Vagina (tissue), 2 donors: Measurements from ENCODE around the gene POP5. TPM values are rescaled to one million over a fixed set of nuclear protein-coding genes. Genes with fewer than 3 reads are reported as not detected.

Experiments used
- DNase-seq, 2 donors: peaks; one replicate each; pipeline ENCODE4 v3.0.0-alpha.2; 2017; ENCODE audit errors: extremely low spot score in 2 of 2
- H3K27ac ChIP-seq: fragments of 200-600 bp; sonication (generic); one replicate; pipeline ENCODE4 v1.5.1; 2019
- H3K27me3 ChIP-seq: fragments of 200-600 bp; sonication (generic); one replicate; pipeline ENCODE4 v1.5.1; 2019
- H3K36me3 ChIP-seq, 2 donors: fragments of 200-600 bp; sonication (generic); one replicate each; pipeline ENCODE4 v1.5.1; 2017 to 2019
- H3K4me1 ChIP-seq: fragments of 200-600 bp; sonication (generic); one replicate; pipeline ENCODE4 v1.5.1; 2019
- H3K4me3 ChIP-seq, 2 donors: fragments of 200-600 bp; sonication (generic); 1 replicate in 1 of 2; 2 replicates in 1 of 2; pipeline ENCODE4 v1.5.1; 2016 to 2019
- H3K9me3 ChIP-seq: fragments of 200-600 bp; sonication (generic); one replicate; pipeline ENCODE4 v1.5.1; 2019
- POLR2A ChIP-seq, 2 donors: fragments of 450-650 bp; IDR thresholded peaks; one replicate each; pipeline ENCODE4 v1.6.1; 2017; ENCODE audit warnings: antibody characterized with exemption in 2 of 2, mild to moderate bottlenecking in 2 of 2, moderate library complexity in 2 of 2
- POLR2AphosphoS5 ChIP-seq, 2 donors: sonication (generic); formaldehyde crosslinking; IDR thresholded peaks; one replicate each; pipeline ENCODE4 v1.9.0; 2017; ENCODE audit warnings: antibody characterized with exemption in 2 of 2, mild to moderate bottlenecking in 2 of 2, low read depth in 1 of 2; ENCODE audit not compliant: insufficient read depth in 1 of 2
- intact Hi-C: fragments of 100-400 bp; cut with DNase I; formaldehyde crosslinking; loops from one replicate; pipeline ENCODE4 v1.15.1; 2023
- total RNA-seq: library from RNA; depleted of rRNA; stranded (reverse); fragments of >200 nt; gene quantifications from one replicate; pipeline ENCODE4 v1.2.3, GENCODE V29; 2016
- TF ChIP-seq, protein P1 (sequence below), 3 experiments: fragments of 450-650 bp in 2 of 3; fragments of 200-600 bp in 1 of 3; sonication (generic) in 1 of 3; IDR thresholded peaks; one replicate each; pipeline ENCODE4 v1.5.1; 2017 to 2019; ENCODE audit warnings: antibody characterized with exemption in 3 of 3, mild to moderate bottlenecking in 2 of 3, moderate library complexity in 2 of 3

The POP5 gene, protein sequence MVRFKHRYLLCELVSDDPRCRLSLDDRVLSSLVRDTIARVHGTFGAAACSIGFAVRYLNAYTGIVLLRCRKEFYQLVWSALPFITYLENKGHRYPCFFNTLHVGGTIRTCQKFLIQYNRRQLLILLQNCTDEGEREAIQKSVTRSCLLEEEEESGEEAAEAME
- total RNA-seq: 35.6 TPM

DNA sequence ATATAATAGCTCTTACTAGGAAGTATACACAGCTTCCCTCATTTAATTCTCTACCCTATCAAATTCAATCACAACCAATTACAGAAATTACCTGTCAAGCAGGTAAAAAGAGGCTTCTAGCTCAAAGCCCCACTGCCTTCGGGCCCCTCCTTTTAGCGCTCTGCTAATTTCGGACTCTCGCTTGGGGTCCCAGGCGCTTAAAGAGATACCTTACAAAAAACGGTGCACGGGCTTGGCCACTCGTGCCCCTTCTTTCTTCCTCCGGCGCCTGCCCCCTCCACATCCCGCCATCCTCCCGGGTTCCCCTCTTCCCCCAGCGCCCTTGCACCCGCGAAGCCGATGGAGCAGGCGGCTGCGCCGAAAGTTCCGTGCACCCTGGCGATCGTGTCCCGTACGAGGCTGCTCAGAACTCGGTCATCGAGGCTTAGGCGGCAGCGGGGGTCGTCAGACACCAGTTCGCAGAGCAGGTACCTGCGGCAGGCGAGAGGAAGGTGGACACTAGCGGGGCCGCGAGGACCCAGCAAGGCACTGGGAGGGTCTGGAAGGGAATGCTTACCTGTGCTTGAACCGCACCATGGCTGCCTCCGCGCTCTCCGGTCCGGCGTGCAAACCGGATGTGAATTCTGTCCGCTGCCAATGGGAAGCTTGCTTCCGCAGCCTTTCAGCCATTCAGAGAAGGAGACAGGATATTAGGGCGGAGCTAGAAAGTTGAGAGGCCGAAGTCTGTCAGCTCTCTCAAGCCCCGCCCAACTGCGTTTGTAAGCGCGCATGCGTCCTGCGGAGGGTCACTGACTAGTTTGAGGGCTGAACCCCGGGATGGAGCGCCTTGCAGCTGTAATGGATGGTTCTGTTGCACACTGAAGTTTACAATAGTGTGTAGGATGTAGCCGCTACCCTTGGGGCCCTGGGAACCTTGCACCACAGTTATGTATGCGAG lies at the start of gene POP5:
POP5 (minus strand) TSS at position 616 of the 937 bp plus-strand sequence; CDS start at position 576, 40 bp downstream.
- TF ChIP-seq POLR2AphosphoS5 (IDR thresholded peaks at IDR 0.05; ENCODE audit: insufficient read depth in 1 of 2, low read depth in 1 of 2): peak; percentile 88 to 97
- no peak for TF ChIP-seq POLR2A (IDR thresholded peaks at IDR 0.05)
- TF ChIP-seq, protein P1, sequence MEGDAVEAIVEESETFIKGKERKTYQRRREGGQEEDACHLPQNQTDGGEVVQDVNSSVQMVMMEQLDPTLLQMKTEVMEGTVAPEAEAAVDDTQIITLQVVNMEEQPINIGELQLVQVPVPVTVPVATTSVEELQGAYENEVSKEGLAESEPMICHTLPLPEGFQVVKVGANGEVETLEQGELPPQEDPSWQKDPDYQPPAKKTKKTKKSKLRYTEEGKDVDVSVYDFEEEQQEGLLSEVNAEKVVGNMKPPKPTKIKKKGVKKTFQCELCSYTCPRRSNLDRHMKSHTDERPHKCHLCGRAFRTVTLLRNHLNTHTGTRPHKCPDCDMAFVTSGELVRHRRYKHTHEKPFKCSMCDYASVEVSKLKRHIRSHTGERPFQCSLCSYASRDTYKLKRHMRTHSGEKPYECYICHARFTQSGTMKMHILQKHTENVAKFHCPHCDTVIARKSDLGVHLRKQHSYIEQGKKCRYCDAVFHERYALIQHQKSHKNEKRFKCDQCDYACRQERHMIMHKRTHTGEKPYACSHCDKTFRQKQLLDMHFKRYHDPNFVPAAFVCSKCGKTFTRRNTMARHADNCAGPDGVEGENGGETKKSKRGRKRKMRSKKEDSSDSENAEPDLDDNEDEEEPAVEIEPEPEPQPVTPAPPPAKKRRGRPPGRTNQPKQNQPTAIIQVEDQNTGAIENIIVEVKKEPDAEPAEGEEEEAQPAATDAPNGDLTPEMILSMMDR (IDR thresholded peaks at IDR 0.05): peak in 1 of 3 experiments; percentile 22
- Histone ChIP-seq H3K4me1 (peaks cover 36% of the 10 kb centered on the region), H3K9me3 (no peaks in the 10 kb centered on the region), H3K27ac (peak within 1 kb of the TSS; percentile 38), H3K27me3 (no peaks in the 10 kb centered on the region), H3K36me3 (peaks cover 0 to 31% of the 10 kb centered on the region in 2 donors), H3K4me3 (peak within 1 kb of the TSS; percentile 71 to 73)
- DNase-seq: peak; percentile 97
- intact Hi-C loops: loop anchor here (5.0 kb wide), 2 partner anchors 66 to 131 kb away; partner anchors contain the start of gene UNC119B

DNA sequence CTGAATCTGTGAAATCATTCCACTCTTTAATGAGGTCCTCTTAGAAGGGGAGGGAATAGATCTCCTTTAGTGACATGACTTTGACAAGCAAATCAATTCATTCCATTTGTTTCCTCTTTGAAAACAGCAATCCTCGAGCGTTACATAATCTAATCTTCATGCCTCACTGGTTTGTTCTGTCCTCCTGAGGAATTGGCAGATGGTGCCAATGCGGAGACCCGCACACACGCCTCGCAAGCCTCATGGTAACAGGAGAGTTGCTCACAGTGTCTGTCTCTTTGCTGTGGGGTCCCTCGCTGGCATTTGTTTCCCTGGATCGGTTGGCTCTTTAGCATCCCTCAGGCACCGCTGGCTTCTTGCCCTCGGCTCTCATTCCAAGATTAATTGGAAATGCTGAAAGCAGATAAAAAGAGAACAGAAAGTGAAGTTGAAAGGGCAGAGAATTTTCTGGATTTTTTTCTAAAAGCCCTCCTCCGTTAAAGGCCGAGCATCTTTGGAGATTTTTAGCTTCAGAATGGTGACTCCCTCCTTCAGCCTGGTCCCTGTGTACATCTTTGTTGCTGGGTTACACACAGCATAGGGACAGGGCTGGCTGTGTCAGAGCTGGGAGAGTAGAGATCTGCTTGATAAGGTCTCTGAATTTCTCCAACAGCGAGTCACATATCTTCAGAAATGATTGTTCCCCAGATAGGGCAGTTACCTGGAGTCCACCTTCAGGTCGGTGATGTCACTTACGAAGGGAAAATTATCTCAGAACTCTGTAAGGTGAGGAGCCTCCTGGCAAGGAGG lies 49.1 kb upstream of the POP5 start:
- H3K9me3 ChIP-seq: no peaks in the 10 kb centered on the region
- no peak for DNase-seq
- no peaks in the 10 kb centered on the region for H3K36me3 ChIP-seq
- intact Hi-C loops: no loop called here
- H3K4me1 ChIP-seq: no peaks in the 10 kb centered on the region
- H3K27ac ChIP-seq: no peak overlapping the region
- TF ChIP-seq, protein P1 (IDR thresholded peaks at IDR 0.05): no peak
- no peak for TF ChIP-seq POLR2AphosphoS5 (IDR thresholded peaks at IDR 0.05; ENCODE audit: insufficient read depth in 1 of 2, low read depth in 1 of 2)
- TF ChIP-seq POLR2A (IDR thresholded peaks at IDR 0.05): no peak
- no peaks in the 10 kb centered on the region for H3K27me3 ChIP-seq
- H3K4me3 ChIP-seq: no peak overlapping the region

DNA sequence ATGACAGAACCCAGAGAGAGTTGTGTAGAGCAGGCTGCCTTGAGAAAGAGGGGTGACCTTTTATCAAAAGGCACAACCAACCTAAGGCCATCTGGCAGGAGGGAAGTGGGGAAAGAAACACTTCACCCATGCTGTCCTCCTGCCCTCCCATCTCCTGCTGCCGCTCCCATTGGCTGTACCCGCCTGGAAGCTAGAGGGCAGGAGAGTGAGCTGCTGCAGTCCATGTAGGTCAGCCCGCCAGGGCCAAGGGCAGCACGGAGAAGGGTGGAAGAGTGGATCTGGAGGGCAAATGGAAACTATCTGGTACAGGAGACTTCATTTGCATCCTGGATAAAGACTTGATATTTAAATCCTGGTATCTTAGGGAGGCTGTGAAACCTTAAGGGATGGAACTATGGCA lies 47.7 kb upstream of the POP5 start:
- Histone ChIP-seq H3K4me1 (no peaks in the 10 kb centered on the region), H3K4me3 (no peak overlapping the region), H3K27me3 (no peaks in the 10 kb centered on the region), H3K9me3 (no peaks in the 10 kb centered on the region), H3K36me3 (no peaks in the 10 kb centered on the region), H3K27ac (no peak overlapping the region)
- DNase-seq: no peak
- TF ChIP-seq POLR2A (IDR thresholded peaks at IDR 0.05): no peak
- no peak for TF ChIP-seq POLR2AphosphoS5 (IDR thresholded peaks at IDR 0.05; ENCODE audit: insufficient read depth in 1 of 2, low read depth in 1 of 2)
- TF ChIP-seq, protein P1 (IDR thresholded peaks at IDR 0.05): no peak
- intact Hi-C loops: no loop called here

DNA sequence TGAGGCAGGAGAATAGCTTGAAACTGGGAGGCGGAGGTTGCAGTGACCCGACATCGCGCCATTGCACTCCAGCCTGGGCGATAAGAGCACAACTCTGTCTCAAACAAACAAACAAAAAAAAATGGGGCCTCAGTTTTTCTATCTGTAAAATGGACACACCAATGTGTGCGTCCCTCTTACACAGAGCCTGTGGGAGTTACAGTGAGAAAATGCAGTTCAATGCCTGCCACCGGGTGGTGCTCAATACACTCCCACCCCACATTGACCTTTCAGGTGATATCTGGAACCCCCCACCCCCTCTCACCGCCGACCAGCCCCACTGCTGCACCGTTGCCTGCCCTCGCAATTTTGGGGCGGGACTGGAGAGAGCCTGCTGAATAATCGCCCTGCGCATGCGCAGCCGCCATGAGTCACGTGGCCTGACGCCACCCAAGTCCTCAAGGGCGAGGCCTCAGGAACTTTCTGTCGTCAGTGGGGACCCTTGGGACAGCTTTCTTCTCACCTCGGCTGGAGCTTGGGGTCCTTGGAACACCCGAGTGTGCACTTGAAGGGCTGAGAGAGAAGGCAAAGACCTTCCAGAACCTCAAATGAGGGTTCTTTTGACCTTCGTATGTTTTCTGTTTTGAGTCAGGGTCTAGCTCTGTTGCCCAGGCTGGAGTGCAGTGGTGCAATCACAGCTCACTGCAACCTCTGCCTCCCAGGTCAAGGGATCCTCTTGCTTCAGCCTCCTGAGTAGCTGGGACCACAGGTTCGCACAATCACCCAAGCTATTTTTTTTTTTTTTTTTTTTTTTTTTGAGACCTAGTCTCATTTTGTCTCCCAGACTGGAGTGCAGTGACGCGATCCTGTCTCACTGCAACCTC lies 44.6 kb upstream of the POP5 start:
- Histone ChIP-seq H3K27ac (no peak overlapping the region), H3K4me1 (no peaks in the 10 kb centered on the region), H3K4me3 (no peak overlapping the region), H3K27me3 (no peaks in the 10 kb centered on the region), H3K36me3 (no peaks in the 10 kb centered on the region), H3K9me3 (no peaks in the 10 kb centered on the region)
- intact Hi-C loops: no loop called here
- no peak for DNase-seq
- no peak for TF ChIP-seq POLR2AphosphoS5 (IDR thresholded peaks at IDR 0.05; ENCODE audit: insufficient read depth in 1 of 2, low read depth in 1 of 2)
- TF ChIP-seq POLR2A (IDR thresholded peaks at IDR 0.05): no peak
- TF ChIP-seq, protein P1 (IDR thresholded peaks at IDR 0.05): no peak
